Activated CD8-positive, alpha-beta T cell treated with anti-CD3 and anti-CD28 coated beads for 36 hours (primary cell): ENCODE measurements around the gene NTRK2. TPM values are rescaled to one million over a fixed set of nuclear protein-coding genes. Genes with fewer than 3 reads are reported as not detected.

Experiments
- ATAC-seq: fragments of 200-7000 bp; cut with Tn5 transposase; one replicate; pipeline ENCODE4 v1.10.0; 2021; ENCODE audit warnings: mild to moderate bottlenecking, moderate library complexity
- CTCF ChIA-PET: fragments of 350-600 bp; sonication (Branson Sonifier 250); formaldehyde crosslinking; loops from one replicate; lab custom pipeline; 2021; ENCODE audit warnings: antibody characterized with exemption; lab: Charles Lee
- POLR2A ChIA-PET: fragments of 350-600 bp; sonication (Branson Sonifier 250); formaldehyde crosslinking; loops from one replicate; lab custom pipeline; 2021; ENCODE audit warnings: antibody characterized with exemption; lab: Charles Lee
- DNase-seq: peaks from one replicate; pipeline ENCODE4 v3.0.0-alpha.2; 2020
- H3K27ac Mint-ChIP-seq: one replicate; pipeline ENCODE4 v1.8.0; 2021; ENCODE audit warnings: mild to moderate bottlenecking, mixed read lengths
- H3K27me3 Mint-ChIP-seq: one replicate; pipeline ENCODE4 v1.8.0; 2021; ENCODE audit warnings: mixed read lengths
- H3K36me3 Mint-ChIP-seq: one replicate; pipeline ENCODE4 v1.8.0; 2021; ENCODE audit warnings: low read depth, mixed read lengths
- H3K4me1 Mint-ChIP-seq: one replicate; pipeline ENCODE4 v1.8.0; 2021; ENCODE audit warnings: low read depth, mixed read lengths
- H3K4me3 Mint-ChIP-seq: one replicate; pipeline ENCODE4 v1.8.0; 2021; ENCODE audit warnings: mild to moderate bottlenecking, moderate library complexity, mixed read lengths
- H3K9me3 Mint-ChIP-seq: one replicate; pipeline ENCODE4 v1.8.0; 2021; ENCODE audit warnings: mixed read lengths
- intact Hi-C: fragments of 100-400 bp; cut with micrococcal nuclease; formaldehyde crosslinking; loops from one replicate; pipeline ENCODE4 v1.10.0; 2022
- total RNA-seq, 2 experiments: library from RNA; stranded (reverse); gene quantifications; one replicate each; pipeline ENCODE4 v1.2.3, GENCODE V29; 2021
- TF ChIP-seq, protein P1 (sequence below): fragments of 200-600 bp; IDR thresholded peaks from one replicate; pipeline ENCODE4 v1.8.0; 2022; ENCODE audit warnings: antibody characterized with exemption, mild to moderate bottlenecking

The NTRK2 gene
- total RNA-seq, 2 experiments from 2014 or later, result 0.07 to 0.09 TPM

DNA sequence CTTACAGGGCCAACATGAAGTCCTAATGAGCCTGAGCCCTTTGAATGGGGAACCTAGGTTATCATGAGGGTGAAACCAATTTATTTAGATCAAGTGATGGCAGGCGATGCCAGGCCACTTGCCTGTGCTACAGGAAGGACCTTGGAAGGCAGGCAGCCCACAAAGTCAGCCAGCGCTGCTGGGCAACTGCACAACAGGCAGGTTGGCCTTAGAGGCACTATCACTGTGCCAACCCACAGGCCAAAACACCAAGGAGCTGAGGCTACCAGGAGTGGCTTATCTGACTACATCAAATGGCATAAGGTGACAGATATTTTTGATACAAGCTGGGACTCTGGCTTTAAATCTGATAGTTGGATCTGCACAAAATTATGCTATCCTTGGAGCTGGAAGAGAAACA lies 319.1 kb downstream of the NTRK2 start:
- intact Hi-C loops, result no loop called here
- ChIA-PET CTCF (no interaction called here), POLR2A (no interaction called here)
- H3K27ac Mint-ChIP-seq, result no peak overlapping the region
- TF ChIP-seq, protein P1, sequence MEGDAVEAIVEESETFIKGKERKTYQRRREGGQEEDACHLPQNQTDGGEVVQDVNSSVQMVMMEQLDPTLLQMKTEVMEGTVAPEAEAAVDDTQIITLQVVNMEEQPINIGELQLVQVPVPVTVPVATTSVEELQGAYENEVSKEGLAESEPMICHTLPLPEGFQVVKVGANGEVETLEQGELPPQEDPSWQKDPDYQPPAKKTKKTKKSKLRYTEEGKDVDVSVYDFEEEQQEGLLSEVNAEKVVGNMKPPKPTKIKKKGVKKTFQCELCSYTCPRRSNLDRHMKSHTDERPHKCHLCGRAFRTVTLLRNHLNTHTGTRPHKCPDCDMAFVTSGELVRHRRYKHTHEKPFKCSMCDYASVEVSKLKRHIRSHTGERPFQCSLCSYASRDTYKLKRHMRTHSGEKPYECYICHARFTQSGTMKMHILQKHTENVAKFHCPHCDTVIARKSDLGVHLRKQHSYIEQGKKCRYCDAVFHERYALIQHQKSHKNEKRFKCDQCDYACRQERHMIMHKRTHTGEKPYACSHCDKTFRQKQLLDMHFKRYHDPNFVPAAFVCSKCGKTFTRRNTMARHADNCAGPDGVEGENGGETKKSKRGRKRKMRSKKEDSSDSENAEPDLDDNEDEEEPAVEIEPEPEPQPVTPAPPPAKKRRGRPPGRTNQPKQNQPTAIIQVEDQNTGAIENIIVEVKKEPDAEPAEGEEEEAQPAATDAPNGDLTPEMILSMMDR, result no peak
- ATAC-seq, result no peak
- no peaks in the 10 kb centered on the region for H3K36me3 Mint-ChIP-seq
- no peak overlapping the region for H3K4me3 Mint-ChIP-seq
- H3K27me3 Mint-ChIP-seq, result peaks cover 2% of the 10 kb centered on the region
- DNase-seq, result no peak
- no peaks in the 10 kb centered on the region for H3K4me1 Mint-ChIP-seq
- H3K9me3 Mint-ChIP-seq, result no peaks in the 10 kb centered on the region

GRCh38 chr9:84990416-84990815 lies 320.9 kb downstream of the NTRK2 start:
- Mint-ChIP-seq H3K27ac (no peak overlapping the region), H3K27me3 (peaks cover 2% of the 10 kb centered on the region), H3K4me1 (no peaks in the 10 kb centered on the region), H3K36me3 (no peaks in the 10 kb centered on the region), H3K4me3 (no peak overlapping the region), H3K9me3 (no peaks in the 10 kb centered on the region)
- TF ChIP-seq, protein P1, result no peak
- intact Hi-C loops, result no loop called here
- DNase-seq (no peak), ATAC-seq (no peak)
- POLR2A ChIA-PET, result no interaction called here
- CTCF ChIA-PET, result no interaction called here

DNA sequence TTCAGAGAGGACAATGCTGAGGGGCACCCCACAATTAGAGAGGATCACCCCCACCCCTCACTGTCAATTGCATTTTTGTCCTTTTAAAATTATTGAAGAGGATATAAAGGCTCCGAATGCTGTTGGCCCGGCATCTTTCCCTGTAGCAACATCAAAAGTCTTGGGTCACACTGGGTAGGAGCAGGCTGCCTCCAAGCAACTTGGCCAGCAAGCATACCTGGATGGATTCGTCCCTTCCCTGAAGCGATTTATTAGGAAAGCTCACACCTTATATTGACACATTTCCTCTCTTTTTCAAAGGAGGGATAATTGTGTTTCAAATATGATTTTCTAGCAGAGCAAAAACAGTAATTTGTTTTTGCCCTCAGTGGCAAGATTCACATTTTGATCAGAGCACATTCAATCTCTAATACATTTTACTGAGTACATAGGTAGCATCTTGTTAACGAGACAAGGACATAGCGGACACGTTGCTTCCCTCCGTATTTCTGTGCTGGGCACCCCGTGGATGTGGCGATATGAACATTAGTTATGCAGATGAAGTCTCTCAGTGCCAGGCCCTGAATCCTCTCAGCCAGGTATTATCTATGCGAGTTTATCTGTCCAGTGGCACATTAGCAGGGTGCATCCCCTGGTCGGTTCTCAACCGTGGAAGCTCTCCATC lies 321.5 kb downstream of the NTRK2 start:
- ChIA-PET CTCF (no interaction called here), POLR2A (no interaction called here)
- no peak for ATAC-seq
- H3K4me1 Mint-ChIP-seq, result no peaks in the 10 kb centered on the region
- H3K36me3 Mint-ChIP-seq, result no peaks in the 10 kb centered on the region
- intact Hi-C loops, result no loop called here
- no peak for DNase-seq
- H3K27ac Mint-ChIP-seq, result no peak overlapping the region
- no peaks in the 10 kb centered on the region for H3K9me3 Mint-ChIP-seq
- TF ChIP-seq, protein P1, result no peak
- H3K27me3 Mint-ChIP-seq, result peaks cover 2% of the 10 kb centered on the region
- no peak overlapping the region for H3K4me3 Mint-ChIP-seq

DNA sequence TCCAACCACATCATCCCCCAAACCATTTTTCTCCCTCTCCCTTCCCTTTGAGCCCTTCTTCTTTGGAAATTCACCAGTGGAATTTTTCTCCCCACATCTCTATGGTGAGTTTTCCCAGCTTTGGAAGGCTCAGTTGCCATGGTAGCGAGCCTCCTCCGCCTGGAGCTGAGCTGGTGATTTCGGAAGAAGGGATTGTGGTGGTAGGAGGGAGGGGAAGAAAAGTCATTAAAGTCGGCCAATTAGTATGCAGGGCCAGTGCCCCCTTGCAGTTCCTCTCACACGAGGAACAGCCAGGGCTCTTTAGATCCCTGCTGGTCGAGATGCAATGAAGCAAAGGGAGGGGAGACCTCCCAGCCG lies 322.0 kb downstream of the NTRK2 start:
- ChIA-PET POLR2A (no interaction called here), CTCF (no interaction called here)
- H3K27ac Mint-ChIP-seq, result no peak overlapping the region
- ATAC-seq (no peak), DNase-seq (no peak)
- H3K4me1 Mint-ChIP-seq, result no peaks in the 10 kb centered on the region
- H3K9me3 Mint-ChIP-seq, result no peaks in the 10 kb centered on the region
- intact Hi-C loops, result no loop called here
- no peaks in the 10 kb centered on the region for H3K36me3 Mint-ChIP-seq
- no peak overlapping the region for H3K4me3 Mint-ChIP-seq
- peaks cover 2% of the 10 kb centered on the region for H3K27me3 Mint-ChIP-seq
- TF ChIP-seq, protein P1, result no peak

DNA sequence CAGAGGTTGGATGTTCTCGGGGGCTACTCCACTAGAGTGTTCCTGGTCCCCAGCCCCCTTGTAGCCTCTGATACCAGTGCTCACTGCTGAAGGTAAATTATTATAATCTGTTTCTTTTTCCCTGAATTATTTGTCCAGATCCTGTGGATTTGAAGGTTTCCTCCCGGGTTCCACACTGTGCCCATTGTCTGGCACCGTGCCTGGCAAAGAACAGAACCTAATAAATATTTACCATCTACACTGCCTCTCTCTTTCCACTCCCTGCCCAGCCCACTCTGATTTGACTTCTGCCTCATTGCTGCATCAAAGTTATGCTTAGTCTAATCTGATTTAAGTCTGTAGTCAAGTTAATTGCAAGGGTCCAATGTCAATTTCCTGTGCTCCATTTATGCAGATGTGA lies 322.9 kb downstream of the NTRK2 start:
- no peak for DNase-seq
- CTCF ChIA-PET, result no interaction called here
- intact Hi-C loops, result no loop called here
- H3K27me3 Mint-ChIP-seq, result peaks cover 3% of the 10 kb centered on the region
- H3K36me3 Mint-ChIP-seq, result no peaks in the 10 kb centered on the region
- H3K27ac Mint-ChIP-seq, result no peak overlapping the region
- no peak for ATAC-seq
- no peaks in the 10 kb centered on the region for H3K9me3 Mint-ChIP-seq
- TF ChIP-seq, protein P1, result no peak
- H3K4me3 Mint-ChIP-seq, result no peak overlapping the region
- POLR2A ChIA-PET, result no interaction called here
- H3K4me1 Mint-ChIP-seq, result no peaks in the 10 kb centered on the region
